HFF-Myc (cell line): Measurements from ENCODE around the gene MCF2L2.
"Not testable (repeated sequence)": the region's sequence is repeated elsewhere in the genome, so short reads cannot be mapped to it uniquely, and the experiment has no call there.

Source experiments
- DNase-seq: peaks from one replicate; pipeline ENCODE4 v3.0.0-alpha.2; 2011; ENCODE audit warnings: low read depth; ENCODE audit errors: extremely low read depth
- H3K4me3 ChIP-seq: replicated peaks from 2 replicates; pipeline ENCODE4 v1.5.1; 2011; ENCODE audit warnings: low read depth, mild to moderate bottlenecking, control low read depth, low read length
- CTCF ChIP-seq: IDR thresholded peaks from 2 replicates; pipeline ENCODE4 v1.5.1; 2012; ENCODE audit warnings: mild to moderate bottlenecking, low read depth, low read length, control low read depth; ENCODE audit errors: missing control alignments

The MCF2L2 gene

GRCh38 chr3:183442994-183443393 lies 14.6 kb upstream of the MCF2L2 start:
- no peak for TF ChIP-seq CTCF
- no peak overlapping the region for H3K4me3 ChIP-seq
- no peak for DNase-seq

GRCh38 chr3:183440521-183440920 lies 12.1 kb upstream of the MCF2L2 start:
- DNase-seq, H3K4me3 ChIP-seq: not testable (repeated sequence)

GRCh38 chr3:183439515-183439914 lies 11.1 kb upstream of the MCF2L2 start:
- no peak for TF ChIP-seq CTCF
- DNase-seq, result no peak
- no peak overlapping the region for H3K4me3 ChIP-seq

GRCh38 chr3:183438735-183439134 lies 10.3 kb upstream of the MCF2L2 start:
- no peak for TF ChIP-seq CTCF
- no peak overlapping the region for H3K4me3 ChIP-seq
- DNase-seq, result no peak

GRCh38 chr3:183437666-183438564 lies 9.5 kb upstream of the MCF2L2 start:
- no peak for DNase-seq

GRCh38 chr3:183437061-183437460 lies 8.6 kb upstream of the MCF2L2 start:
- H3K4me3 ChIP-seq, result no peak overlapping the region
- no peak for DNase-seq
- TF ChIP-seq CTCF, result no peak

More at GRCh38 chr3:183437666-183438564, 9.5 kb upstream of the MCF2L2 start:
- H3K4me3 ChIP-seq, result no peak overlapping the region
- no peak for TF ChIP-seq CTCF

- TF ChIP-seq CTCF, result no peak
- no peak for DNase-seq
- no peak overlapping the region for H3K4me3 ChIP-seq
Observed at GRCh38 chr3:183435661-183436060, 7.2 kb upstream of the MCF2L2 start.
